K562 (cell line): ENCODE measurements around the gene LIPI. TPM values are rescaled to one million over a fixed set of nuclear protein-coding genes. Genes with fewer than 3 reads are reported as not detected.

Experiments
- ATAC-seq: fragments of 200-7000 bp; cut with Tn5 transposase; 3 replicates; pipeline ENCODE4 v1.9.1; 2020; ENCODE audit warnings: moderate library complexity
- BruUV-seq: library from RNA; stranded (reverse); fragments of 400-500 nt; replicated peaks from 2 replicates; lab custom pipeline; 2021; lab: Mats Ljungman, UMichigan
- CTCF ChIA-PET: fragments of 300-600 bp; formaldehyde crosslinking; extraction: SDS; loops from one replicate; lab custom pipeline; 2021; ENCODE audit warnings: low intra/inter-chr PET ratio; lab: Yijun Ruan, JAX
- POLR2A ChIA-PET: fragments of 300-600, 350-650 bp; sonication (Branson Sonifier 250); formaldehyde crosslinking; extraction: SDS; loops from one replicate; lab custom pipeline; 2021; ENCODE audit warnings: antibody characterized with exemption, inconsistent platforms; lab: Yijun Ruan, JAX
- DNase-seq, 4 experiments: peaks; one replicate each; pipeline versions ENCODE4 v3.0.0 to v3.0.0-alpha.2; 2011 to 2018; ENCODE audit warnings: low spot score in 3 of 4, mixed read lengths in 3 of 4; ENCODE audit errors: extremely low read depth in 1 of 4
- FAIRE-seq: peaks from 2 replicates; lab custom pipeline; 2011; peaks lifted over from hg19 to GRCh38; lab: Jason Lieb, UNC
- H2AFZ ChIP-seq: 2 replicates; pipeline ENCODE4 v1.6.0; 2011; ENCODE audit warnings: low read depth, low read length, control low read depth, inconsistent platforms
- H3K27ac ChIP-seq: fragments of 200-600 bp; 3 replicates; pipeline ENCODE4 v1.8.0; 2011; ENCODE audit warnings: low read depth, mild to moderate bottlenecking, control low read depth, inconsistent platforms, low read length, moderate library complexity, mixed read lengths; ENCODE audit errors: extremely low read depth
- H3K27me3 ChIP-seq, 2 experiments: fragments of 300-600 bp in 1 of 2; 2 replicates in 1 of 2; 3 replicates in 1 of 2; pipeline versions ENCODE4 v1.6.0 to v1.8.0; 2011; ENCODE audit warnings: inconsistent platforms in 2 of 2, low read length in 2 of 2, mild to moderate bottlenecking in 1 of 2, mixed read lengths in 1 of 2, moderate library complexity in 1 of 2; ENCODE audit not compliant: control insufficient read depth in 2 of 2, insufficient read depth in 2 of 2
- H3K36me3 ChIP-seq: fragments of 300-600 bp; 3 replicates; pipeline ENCODE4 v1.8.0; 2011; ENCODE audit warnings: mild to moderate bottlenecking, low read length, inconsistent platforms; ENCODE audit not compliant: control insufficient read depth, insufficient read depth
- H3K4me1 ChIP-seq, 2 experiments: fragments of 200-600 bp in 1 of 2; replicated peaks in 1 of 2; 2 replicates in 1 of 2; 3 replicates in 1 of 2; pipeline versions ENCODE4 v1.5.1 to v1.8.0; 2011; ENCODE audit warnings: inconsistent platforms in 2 of 2, low read length in 2 of 2, mild to moderate bottlenecking in 1 of 2, mixed read lengths in 1 of 2, moderate library complexity in 1 of 2; ENCODE audit not compliant: control insufficient read depth in 2 of 2, insufficient read depth in 2 of 2
- H3K4me2 ChIP-seq: 2 replicates; pipeline ENCODE4 v1.6.1; 2011; ENCODE audit warnings: low read length, control low read depth, inconsistent platforms, mixed read lengths; ENCODE audit not compliant: insufficient read depth
- H3K4me3 ChIP-seq: fragments of 200-600 bp; sonication (generic), shearing (Covaris generic); 2 replicates; pipeline ENCODE4 v1.5.1; 2016; ENCODE audit warnings: control low read depth, inconsistent platforms
- H3K79me2 ChIP-seq: fragments of 200-600 bp; 3 replicates; pipeline ENCODE4 v1.8.0; 2011; ENCODE audit warnings: low read length, inconsistent platforms; ENCODE audit not compliant: control insufficient read depth, insufficient read depth
- H3K9ac ChIP-seq, 2 experiments: 2 replicates each; pipeline versions ENCODE4 v1.6.0 to v1.6.1; 2011; ENCODE audit warnings: low read depth in 2 of 2, low read length in 2 of 2, control low read depth in 1 of 2, inconsistent platforms in 1 of 2, mild to moderate bottlenecking in 1 of 2, mixed read lengths in 1 of 2; ENCODE audit not compliant: insufficient read depth in 1 of 2
- H3K9me1 ChIP-seq: one replicate; pipeline ENCODE4 v1.6.0; 2011; ENCODE audit warnings: inconsistent platforms, mild to moderate bottlenecking, low read length, moderate library complexity; ENCODE audit not compliant: control insufficient read depth, insufficient read depth
- H3K9me3 ChIP-seq: replicated peaks from 2 replicates; pipeline ENCODE4 v1.5.1; 2011; ENCODE audit warnings: low read depth, low read length, inconsistent platforms; ENCODE audit not compliant: control insufficient read depth, insufficient read depth
- H4K20me1 ChIP-seq: replicated peaks from 2 replicates; pipeline ENCODE4 v1.6.1; 2011; ENCODE audit warnings: low read length, inconsistent platforms, mixed read lengths; ENCODE audit not compliant: control insufficient read depth, insufficient read depth
- DPF2 ChIP-seq: fragments of 450-650 bp; IDR thresholded peaks from 2 replicates; pipeline ENCODE4 v1.6.1; 2016
- NR4A1 ChIP-seq, 2 experiments: fragments of 250-450 bp in 1 of 2; fragments of 450-650 bp in 1 of 2; sonication (Bioruptor Pico) in 1 of 2; IDR thresholded peaks; 2 replicates each; pipeline versions ENCODE4 v1.4.0 to v1.6.1; 2016 to 2020; ENCODE audit warnings: mild to moderate bottlenecking in 2 of 2, missing compliant biosample characterization in 1 of 2, missing genetic modification characterization in 1 of 2, moderate library complexity in 1 of 2
- SIX5 ChIP-seq, 2 experiments: IDR thresholded peaks; 2 replicates each; pipeline ENCODE4 v1.6.1; 2011; ENCODE audit warnings: low read length in 2 of 2, borderline replicate concordance in 1 of 2, low read depth in 1 of 2, mild to moderate bottlenecking in 1 of 2, moderate library complexity in 1 of 2; ENCODE audit not compliant: insufficient read depth in 1 of 2
- YY1 ChIP-seq, 3 experiments: IDR thresholded peaks; 2 replicates each; pipeline ENCODE4 v1.6.1; 2011; ENCODE audit warnings: low read length in 2 of 3, mild to moderate bottlenecking in 2 of 3, moderate library complexity in 2 of 3, borderline replicate concordance in 1 of 3, control low read depth in 1 of 3, low read depth in 1 of 3; ENCODE audit not compliant: insufficient read depth in 3 of 3, insufficient replicate concordance in 2 of 3, control insufficient read depth in 1 of 3, insufficient read length in 1 of 3; ENCODE audit errors: extremely low read depth in 1 of 3
- WGBS: fragments of 100-300 bp; shearing (Covaris generic); methylation state at CpG from one replicate; pipeline ENCODE4 v1.1.6; 2016; ENCODE audit warnings: low coverage, mixed read lengths; ENCODE audit not compliant: insufficient coverage; ENCODE audit errors: missing lambda C conversion rate; 5-methylcytosine and 5-hydroxymethylcytosine counted together
- in situ Hi-C: fragments of 300-500 bp; cut with MboI; formaldehyde crosslinking; loops from 4 replicates; pipeline ENCODE4 v1.15.0; 2018; ENCODE audit warnings: inconsistent platforms, mixed read lengths
- intact Hi-C: fragments of 100-400 bp; cut with micrococcal nuclease; formaldehyde crosslinking; loops from 2 replicates; pipeline ENCODE4 v1.14.2; 2022
- polyA plus RNA-seq, 8 experiments: library from polyadenylated mRNA; depleted of rRNA in 4 of 8; stranded (reverse) in 5 of 8; unstranded in 3 of 8; fragments of >200 nt; fragmentation: Nextera tagmentation in 2 of 8; fragmentation: Illumina TruSeq in 1 of 8; extraction: Ambion mirVana in 2 of 8; extraction: Trizol in 1 of 8; gene quantifications; 2 replicates each; pipeline versions ENCODE4 v1.2.1 to v1.2.3, GENCODE V29; 2011 to 2014; ENCODE audit warnings: inconsistent platforms in 1 of 8, missing spikeins in 1 of 8
- total RNA-seq, 7 experiments: library from RNA; depleted of rRNA in 6 of 7; stranded (reverse); fragments of >200 nt in 6 of 7; fragmentation: Illumina TruSeq in 2 of 7; extraction: Trizol in 2 of 7; gene quantifications; 2 replicates each; pipeline versions ENCODE4 v1.2.1 to v1.2.3, GENCODE V29; 2011 to 2021; ENCODE audit warnings: low replicate concordance in 1 of 7
- TF ChIP-seq, protein P1 (sequence below): fragments of 200-800 bp; sonication (Bioruptor generic); IDR thresholded peaks from 2 replicates; pipeline ENCODE4 v1.6.1; 2017; ENCODE audit warnings: missing genetic modification characterization, missing compliant biosample characterization

Gene LIPI
- total and polyA plus RNA-seq, 9 of the 15 experiments (the other 6 are each of a cell fraction or from before 2014, with no cell fraction given): not detected

DNA sequence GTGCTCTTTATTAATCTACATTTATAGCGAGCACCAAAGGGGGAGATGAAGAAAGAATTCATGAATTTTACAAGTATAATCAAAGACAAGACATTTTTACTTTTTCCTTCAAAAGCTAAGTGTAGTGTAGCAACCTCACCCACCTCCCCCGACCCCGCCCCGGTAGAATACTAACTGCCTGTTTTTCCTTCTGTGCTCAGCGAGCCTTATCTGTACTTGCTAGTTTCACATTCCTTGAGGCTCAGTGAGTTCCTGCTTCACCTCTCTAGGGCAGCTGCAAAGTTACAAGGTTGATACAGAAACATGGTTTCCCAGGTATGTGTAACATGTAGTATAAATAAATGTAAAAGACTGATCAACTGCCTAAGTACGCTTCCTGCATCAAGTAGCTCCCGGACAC lies 86.5 kb downstream of the LIPI start:
- Histone ChIP-seq H3K36me3 (no peaks in the 10 kb centered on the region), H3K27ac (no peak overlapping the region), H3K9me3 (no peaks in the 10 kb centered on the region), H2AFZ (peak overlapping the region; percentile 34), H4K20me1 (no peaks in the 10 kb centered on the region), H3K79me2 (no peaks in the 10 kb centered on the region), H3K4me1 (no peaks in the 10 kb centered on the region), H3K27me3 (no peaks in the 10 kb centered on the region), H3K9me1 (no peaks in the 10 kb centered on the region), H3K9ac (no peak overlapping the region), H3K4me2 (peak overlapping the region; percentile 40; the same call in 1 of the 2 replicates), H3K4me3 (no peak overlapping the region)
- CTCF ChIA-PET: no interaction called here
- intact Hi-C loops (no loop called here), in situ Hi-C loops (no loop called here)
- POLR2A ChIA-PET: no interaction called here
- WGBS: 2% methylated on average over 7 of the region's 7 CpGs
- FAIRE-seq (peak; percentile 79), ATAC-seq (peak; percentile 68), DNase-seq (peak in 1 of 4 experiments; percentile 44)
- TF ChIP-seq, protein P1, sequence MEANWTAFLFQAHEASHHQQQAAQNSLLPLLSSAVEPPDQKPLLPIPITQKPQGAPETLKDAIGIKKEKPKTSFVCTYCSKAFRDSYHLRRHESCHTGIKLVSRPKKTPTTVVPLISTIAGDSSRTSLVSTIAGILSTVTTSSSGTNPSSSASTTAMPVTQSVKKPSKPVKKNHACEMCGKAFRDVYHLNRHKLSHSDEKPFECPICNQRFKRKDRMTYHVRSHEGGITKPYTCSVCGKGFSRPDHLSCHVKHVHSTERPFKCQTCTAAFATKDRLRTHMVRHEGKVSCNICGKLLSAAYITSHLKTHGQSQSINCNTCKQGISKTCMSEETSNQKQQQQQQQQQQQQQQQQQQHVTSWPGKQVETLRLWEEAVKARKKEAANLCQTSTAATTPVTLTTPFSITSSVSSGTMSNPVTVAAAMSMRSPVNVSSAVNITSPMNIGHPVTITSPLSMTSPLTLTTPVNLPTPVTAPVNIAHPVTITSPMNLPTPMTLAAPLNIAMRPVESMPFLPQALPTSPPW: no peak
- TF ChIP-seq SIX5 (IDR thresholded peaks at IDR 0.05; ENCODE audit: borderline replicate concordance in 1 of 2, insufficient read depth in 1 of 2, low read depth in 1 of 2, low read length in 2 of 2): no peak
- no peak for TF ChIP-seq NR4A1 (CRISPR knock-in tag; IDR thresholded peaks at IDR 0.05)
- TF ChIP-seq NR4A1 (tag; IDR thresholded peaks at IDR 0.05): no peak
- no peak for TF ChIP-seq YY1 (IDR thresholded peaks at IDR 0.05; ENCODE audit: borderline replicate concordance in 1 of 3, control insufficient read depth in 1 of 3, extremely low read depth in 1 of 3, insufficient read depth in 3 of 3, insufficient read length in 1 of 3, insufficient replicate concordance in 2 of 3, low read depth in 1 of 3, low read length in 2 of 3)
- 0 out of 2 replicates have a peak, but pooled peaks have one; percentile 19 for TF ChIP-seq DPF2
- no TSS peak for BruUV-seq
